Measurements from ENCODE around the gene DOC2B.
"Not testable (repeated sequence)": the region's sequence is repeated elsewhere in the genome, so short reads cannot be mapped to it uniquely, and the experiment has no call there.

Gene DOC2B

GRCh38 chr17:208429-208828 is 27.0 kb upstream of the DOC2B start:
- no peak for DNase-seq

- no peak for DNase-seq
Observed at GRCh38 chr17:207775-208174, 26.3 kb upstream of the DOC2B start.

GRCh38 chr17:206941-207560 is 25.6 kb upstream of the DOC2B start:
- no peak for DNase-seq

- not testable (repeated sequence) for DNase-seq
Observed at GRCh38 chr17:206484-206883, 25.0 kb upstream of the DOC2B start.

GRCh38 chr17:205817-206216 is 24.4 kb upstream of the DOC2B start:
- no peak for DNase-seq

GRCh38 chr17:205148-205669 is 23.8 kb upstream of the DOC2B start:
- no peak for DNase-seq

GRCh38 chr17:204427-205147 is 23.1 kb upstream of the DOC2B start:
- no peak for DNase-seq

GRCh38 chr17:202501-202951 is 21.1 kb upstream of the DOC2B start:
- DNase-seq, result no peak

GRCh38 chr17:201736-202135 is 20.3 kb upstream of the DOC2B start:
- DNase-seq, result not testable (repeated sequence)

- not testable (repeated sequence) for DNase-seq
Observed at GRCh38 chr17:201257-201656, 19.8 kb upstream of the DOC2B start.

- no peak for DNase-seq
Observed at GRCh38 chr17:200586-200985, 19.1 kb upstream of the DOC2B start.

GRCh38 chr17:199806-200545 is 18.5 kb upstream of the DOC2B start:
- no peak for DNase-seq

GRCh38 chr17:199191-199604 is 17.7 kb upstream of the DOC2B start:
- no peak for DNase-seq

GRCh38 chr17:198225-198624 is 16.8 kb upstream of the DOC2B start:
- DNase-seq, result not testable (repeated sequence)

- DNase-seq, result no peak
Observed at GRCh38 chr17:197352-197751, 15.9 kb upstream of the DOC2B start.

- no peak for DNase-seq
Observed at GRCh38 chr17:194828-195602, 13.6 kb upstream of the DOC2B start.

- no peak for DNase-seq
Observed at GRCh38 chr17:193841-194806, 12.7 kb upstream of the DOC2B start.

GRCh38 chr17:193426-193810 is 12.0 kb upstream of the DOC2B start:
- DNase-seq, result no peak

GRCh38 chr17:192666-193425 is 11.4 kb upstream of the DOC2B start:
- DNase-seq, result no peak

GRCh38 chr17:189444-189843 is 8.0 kb upstream of the DOC2B start:
- DNase-seq, result no peak

GRCh38 chr17:187130-187529 is 5.7 kb upstream of the DOC2B start:
- DNase-seq, result no peak
